Stimulated activated CD8-positive, alpha-beta memory T cell treated with anti-CD3 and anti-CD28 coated beads, Interleukin-15, amount 100 ng/mL, for 48 hours (primary cell): Measurements from ENCODE around the gene HEATR5A.

ENCODE experiments used
- DNase-seq, 2 donors: peaks; one replicate each; pipeline ENCODE4 v3.0.0-alpha.2; 2020; ENCODE audit warnings: low read depth in 2 of 2

Gene HEATR5A

DNA sequence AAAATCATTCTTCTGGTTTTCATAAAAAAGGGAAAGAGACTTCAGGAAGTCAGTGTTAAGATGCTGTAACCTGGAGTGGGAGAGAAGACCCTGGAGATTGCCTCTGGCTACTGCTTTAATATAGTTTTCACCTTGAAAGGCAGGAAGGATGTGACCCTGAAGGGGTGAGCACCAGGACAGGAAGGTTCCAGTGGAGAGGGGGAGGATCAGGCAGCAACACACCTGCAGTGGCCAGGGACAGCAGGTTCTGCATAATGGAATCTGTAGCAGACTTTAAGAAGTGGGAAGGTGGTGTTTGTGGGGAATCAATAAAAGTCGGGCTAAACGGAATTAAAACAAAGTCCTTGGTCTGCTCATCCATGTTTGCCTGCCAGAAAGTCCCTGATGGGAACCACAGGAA is 6.3 kb upstream of the HEATR5A start:
- DNase-seq: no peak

DNA sequence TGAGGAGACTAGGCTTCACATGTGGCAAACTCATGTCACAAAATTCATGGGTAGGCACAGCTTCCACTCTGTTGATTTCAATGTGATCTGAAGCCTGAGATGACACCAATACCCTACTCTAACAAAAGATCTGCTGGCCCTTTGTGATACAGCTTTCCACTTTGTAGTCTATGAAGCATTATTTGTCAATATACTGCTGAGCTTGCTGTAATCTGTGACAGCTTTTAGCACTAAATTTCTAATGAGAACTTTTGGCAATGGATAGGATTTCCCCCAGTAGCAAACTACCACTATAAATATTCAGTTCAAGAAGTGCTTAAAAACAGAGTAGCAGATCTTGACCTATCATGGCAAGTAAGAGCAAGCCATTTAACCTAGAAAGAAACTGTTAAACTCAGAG is 5.6 kb upstream of the HEATR5A start:
- DNase-seq: no peak

DNA sequence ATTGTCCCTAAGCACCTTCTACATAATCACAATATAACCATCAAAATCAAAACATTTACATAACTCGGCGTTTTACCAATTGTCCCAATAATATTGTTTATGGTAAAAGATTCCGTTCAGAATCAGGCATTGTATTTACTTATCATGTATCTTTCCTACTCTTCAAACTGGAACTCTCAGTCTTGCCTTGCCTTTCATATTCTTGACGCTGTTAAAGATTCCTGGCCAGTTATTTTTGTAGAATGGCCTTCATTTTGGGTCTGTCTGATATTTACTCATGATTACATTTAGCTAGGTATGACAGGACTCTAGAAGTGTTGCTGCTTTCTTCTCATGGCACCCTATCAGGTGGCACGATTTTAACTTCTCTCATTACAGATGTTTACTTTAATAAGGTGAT is 850 bp upstream of the HEATR5A start:
- no peak for DNase-seq

DNA sequence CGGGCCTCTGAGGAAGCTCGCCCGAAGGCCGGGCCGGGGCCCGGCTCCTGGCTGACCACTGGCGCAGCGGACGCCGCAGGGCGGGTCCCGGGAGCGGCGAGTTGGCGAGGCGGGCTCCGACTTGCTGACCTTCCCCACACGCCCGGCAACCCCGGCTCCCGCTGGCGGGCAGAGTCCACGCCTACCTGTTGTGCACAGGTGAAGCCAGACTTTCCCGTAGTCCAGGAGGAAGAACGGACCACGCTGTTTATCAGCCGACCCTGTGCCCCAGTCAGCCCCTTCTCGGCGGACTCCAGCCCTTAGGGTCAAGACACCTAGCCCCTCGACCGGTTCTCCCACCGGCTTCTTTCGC is 407 bp downstream of the HEATR5A start:
- DNase-seq: no peak

DNA sequence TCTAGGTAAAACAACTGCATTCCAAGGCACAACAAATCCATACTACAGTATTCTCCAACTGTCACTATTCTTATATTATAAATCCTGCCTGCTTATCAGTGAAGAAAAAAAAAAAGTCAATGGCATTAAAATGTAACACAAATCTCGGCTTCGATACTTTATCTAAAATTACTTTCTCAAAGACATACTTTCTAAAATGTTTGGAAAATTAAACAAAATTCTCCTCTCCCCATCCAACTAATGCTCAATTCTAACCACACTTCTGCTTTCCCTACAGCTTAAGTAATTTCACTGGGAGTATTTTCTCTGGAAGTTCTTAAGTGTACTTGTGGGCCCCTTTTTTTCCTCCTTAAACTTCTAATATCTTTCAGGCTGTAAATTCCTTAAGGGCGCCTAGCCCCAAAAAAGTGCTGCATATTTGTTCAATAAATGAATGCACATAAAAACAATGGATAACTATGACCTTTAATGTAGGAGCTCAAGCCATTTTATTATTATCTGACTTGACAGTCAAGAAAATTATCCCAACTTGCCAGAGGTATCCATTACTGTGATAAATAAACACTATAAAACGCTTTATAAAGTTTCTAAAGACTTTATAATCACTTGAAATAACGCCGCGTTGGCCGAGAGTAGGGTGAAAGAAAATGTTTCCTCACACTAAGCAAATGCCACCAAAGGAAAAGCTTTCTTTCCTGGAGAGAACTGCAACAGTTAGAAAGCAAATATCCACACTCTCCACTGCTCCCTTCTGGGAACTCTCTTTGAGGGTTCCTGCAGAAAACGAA is 977 bp downstream of the HEATR5A start:
- no peak for DNase-seq

DNA sequence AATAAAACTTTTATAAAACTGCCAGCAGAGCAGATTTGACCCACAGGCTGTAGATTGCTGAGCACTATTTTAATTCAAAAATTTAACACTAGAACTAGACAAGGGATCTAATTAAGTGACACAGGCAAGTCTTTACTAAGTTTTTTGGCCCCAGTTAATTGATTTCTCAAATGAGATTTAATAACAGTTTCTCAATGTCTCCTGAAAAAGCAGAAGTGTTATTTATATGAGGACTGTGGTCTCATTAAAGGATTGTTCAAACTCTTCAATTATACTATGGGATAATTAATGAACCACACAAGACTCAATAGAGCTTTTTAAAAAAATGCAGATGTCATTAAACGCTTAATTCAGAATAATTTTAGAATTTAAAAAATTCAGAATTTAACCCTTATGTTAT is 1.9 kb downstream of the HEATR5A start:
- no peak for DNase-seq

DNA sequence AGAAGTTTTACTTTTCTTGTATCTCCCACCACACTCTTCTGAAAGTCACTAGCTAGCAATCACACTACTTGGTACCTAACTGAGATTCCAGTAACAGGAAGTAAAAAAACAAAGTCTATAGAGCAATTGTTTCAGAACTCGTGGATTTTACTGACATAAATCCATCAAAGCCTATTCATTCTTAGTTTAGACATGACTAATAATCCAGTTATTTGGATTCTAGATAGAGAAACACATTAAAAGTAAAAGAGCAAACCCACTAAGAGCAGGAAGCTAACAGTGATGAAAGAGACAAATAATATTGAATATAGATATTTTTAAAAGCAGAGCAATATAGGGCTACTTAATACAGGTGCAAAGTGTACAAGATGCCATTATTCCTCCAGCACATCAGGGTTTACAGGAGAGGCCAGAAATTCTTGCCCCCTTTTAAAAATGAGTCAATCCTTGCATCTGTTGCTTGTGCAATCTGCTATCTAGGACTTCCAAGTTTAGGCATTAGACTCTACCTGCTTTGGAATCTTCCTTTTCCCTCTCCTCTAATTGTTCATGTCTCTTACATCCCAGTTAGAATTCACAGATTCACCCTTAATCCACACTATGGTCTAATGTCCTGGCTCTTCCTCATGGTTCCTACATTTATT is 6.0 kb downstream of the HEATR5A start:
- DNase-seq: no peak

DNA sequence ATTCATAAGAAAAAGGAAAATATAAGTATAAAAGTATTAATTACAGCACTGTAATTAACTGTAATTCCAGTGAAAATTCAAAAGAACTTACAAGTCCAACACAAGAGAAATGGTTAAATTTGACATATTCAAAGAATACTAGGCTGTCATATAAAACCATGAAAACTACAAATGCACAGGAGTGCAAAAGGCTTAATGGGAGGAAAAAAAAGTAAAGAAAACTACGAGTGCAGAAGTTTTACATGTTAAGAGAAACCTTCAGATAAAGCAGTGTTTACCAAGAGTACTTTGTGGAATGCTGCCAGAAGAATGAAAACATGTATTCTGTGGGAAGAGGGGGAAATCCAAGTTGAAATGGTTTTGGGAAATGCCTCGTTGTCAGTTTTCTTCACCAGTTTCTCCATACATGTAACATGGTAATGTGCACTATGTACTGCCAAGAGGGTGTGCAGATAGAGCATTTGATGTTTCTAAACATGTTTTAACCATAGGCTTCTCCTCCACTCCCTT is 9.1 kb downstream of the HEATR5A start:
- DNase-seq: no peak

DNA sequence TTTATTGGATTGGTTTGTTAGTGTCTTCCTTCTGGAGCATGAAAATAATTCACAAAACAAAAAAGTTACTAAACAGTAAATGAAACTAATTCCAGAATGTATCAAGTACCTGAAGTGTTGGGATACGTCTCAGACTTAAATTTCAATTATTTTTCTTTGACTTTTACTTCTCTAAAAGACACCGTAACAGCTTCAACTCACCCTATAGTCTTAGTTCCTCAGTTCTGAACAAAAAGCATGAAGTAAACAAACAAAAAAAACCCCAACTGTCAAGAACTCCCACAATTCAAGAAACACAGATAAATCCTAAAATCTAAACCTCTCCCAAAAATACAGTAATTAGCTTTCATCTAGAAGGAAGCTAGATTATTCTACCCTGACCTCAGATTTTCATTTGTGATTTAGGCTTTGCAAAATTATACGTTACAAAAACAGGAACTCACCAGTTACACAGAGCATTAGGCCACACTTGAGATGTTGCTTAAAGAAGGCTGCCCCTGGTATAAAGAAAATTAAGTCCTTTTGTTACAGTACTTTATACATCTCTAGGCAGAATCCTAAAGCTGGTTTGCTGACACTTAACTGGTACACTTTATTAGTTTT is 10.2 kb downstream of the HEATR5A start:
- DNase-seq: no peak

DNA sequence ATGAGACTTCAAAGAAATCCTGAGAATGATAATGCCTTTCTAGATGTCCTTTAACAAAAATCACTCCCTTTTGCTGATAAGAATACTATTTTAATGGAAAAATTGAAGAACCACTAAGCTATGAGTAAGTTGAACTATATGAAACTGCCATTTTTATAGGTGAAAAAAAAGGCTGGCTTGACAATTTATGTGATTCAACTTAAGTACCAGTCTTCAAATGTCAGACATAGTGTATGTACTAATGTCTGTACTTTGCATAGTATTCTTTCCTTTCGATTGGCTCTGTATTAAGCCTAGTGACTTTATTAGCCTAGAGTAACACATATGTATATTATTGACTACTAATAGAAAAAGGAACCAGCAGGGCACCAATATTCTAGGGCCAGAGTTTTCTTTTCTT is 11.9 kb downstream of the HEATR5A start:
- DNase-seq: no peak

DNA sequence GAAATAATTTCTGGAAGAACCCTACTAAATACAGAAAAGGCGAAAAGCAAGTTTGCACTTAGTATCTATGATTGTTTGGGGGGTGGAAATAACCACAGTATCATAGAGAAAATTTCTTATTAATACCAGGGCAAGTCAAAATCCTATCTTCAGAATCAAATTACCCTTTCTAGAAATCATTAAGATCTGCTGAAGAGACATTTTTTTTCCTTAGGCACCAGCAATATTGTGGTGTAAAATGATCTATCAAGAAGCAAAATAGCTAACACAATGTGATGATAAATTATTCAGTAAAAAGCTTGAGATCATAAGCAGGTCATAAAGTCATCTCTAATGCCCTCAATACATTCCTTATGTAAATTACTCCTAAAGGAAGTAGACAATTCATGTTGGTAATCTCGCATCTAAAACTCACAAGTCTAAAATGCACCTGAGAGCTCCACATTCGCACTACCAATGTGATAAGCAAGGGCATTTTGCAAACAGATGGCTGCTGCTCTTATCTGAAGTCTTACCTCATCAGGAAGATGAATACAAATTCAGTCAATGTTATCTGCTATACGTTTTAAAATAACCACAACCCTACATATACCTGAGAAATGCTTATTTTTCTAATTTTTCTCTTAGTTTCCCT is 14.6 kb downstream of the HEATR5A start:
- no peak for DNase-seq

DNA sequence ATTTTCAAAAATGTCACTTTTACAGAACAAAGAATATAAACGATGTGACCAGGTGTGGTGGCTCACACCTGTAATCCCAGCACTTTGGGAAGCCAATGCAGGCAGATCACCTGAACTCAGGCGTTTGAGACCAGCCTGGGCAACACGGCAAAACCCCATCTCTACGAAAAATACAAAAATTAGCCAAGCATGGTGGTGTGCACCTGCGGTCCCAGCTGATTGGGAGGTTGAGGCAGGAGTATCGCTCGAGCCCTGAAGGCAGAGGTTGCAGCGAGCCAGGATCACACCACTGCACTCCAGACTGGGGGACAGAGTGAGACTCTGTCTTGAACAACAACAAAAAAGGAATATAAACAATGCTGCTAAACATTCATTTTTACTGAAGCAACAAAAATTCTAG is 15.2 kb downstream of the HEATR5A start:
- DNase-seq: no peak

DNA sequence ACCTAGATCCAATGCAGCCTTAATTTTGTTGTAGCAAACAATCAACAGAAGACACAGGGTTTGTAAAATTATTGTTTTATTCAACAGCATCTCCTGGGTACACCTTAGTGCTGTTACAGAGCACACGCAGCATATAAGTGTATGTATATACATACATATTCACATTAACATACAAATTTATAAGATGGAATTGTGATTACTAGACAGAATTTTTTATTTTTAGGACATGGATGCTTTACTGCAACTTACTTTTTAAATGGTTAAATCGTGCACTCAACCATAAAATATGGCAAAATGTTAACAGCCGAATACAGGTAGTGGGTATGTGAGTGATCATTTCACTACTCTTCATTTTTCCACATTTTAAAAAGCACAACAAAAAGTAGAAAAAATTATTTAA is 16.6 kb downstream of the HEATR5A start:
- DNase-seq: no peak

DNA sequence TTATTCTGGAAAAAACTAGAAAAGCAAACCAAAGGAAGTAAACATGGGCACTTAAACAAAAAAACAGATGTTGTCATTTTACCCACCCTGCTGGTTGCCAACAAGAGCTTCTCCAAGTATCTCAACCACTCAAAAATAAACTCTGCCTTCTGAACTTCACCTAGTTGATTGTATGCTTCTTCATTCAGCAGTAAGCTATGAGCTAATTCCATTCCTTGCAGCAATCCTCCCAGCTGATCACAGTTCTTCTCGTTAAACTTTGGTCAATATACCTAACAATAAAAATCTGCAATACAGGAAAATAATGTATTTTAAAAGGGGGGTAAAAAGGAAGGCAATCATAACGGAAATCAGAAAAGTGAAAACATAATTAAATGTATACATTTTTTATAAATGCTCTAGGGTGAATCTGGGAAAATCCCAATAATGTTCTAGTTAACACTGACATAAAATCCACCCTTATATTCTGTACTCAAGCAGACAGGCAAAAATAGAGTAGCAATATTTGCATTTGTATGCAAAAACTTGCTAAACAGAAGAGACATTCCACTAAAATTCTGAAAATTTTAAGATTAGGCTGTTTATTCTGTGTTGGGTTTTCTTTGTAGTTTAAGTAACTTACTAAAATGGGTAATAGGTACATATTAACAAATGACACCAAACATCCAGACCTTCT is 17.4 kb downstream of the HEATR5A start:
- DNase-seq: no peak

DNA sequence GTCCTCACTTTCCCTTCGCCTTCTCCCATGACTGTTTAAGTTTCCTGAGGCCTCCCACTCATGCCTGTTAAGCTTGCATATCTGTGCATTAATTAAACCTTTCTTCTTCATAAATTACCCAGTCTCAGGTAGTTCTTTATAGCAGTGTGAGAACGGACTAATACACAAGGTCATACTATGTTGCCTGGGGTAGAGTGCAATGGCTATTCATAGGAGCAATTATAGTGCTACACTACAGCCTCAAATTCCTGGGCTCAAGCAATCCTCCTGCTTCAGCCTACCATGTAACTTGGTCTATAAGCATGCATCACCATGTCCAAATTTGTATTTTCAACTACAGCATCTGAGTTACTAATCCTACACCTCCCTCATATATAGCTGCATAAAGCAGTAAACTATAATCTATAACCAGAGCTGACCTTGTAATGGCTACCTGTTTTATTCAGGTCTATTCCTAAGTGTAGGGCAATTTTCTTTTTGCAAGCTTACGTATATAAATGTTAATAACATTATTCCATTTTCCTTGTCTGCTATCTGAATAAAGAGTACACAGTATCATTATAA is 18.9 kb downstream of the HEATR5A start:
- DNase-seq: no peak

DNA sequence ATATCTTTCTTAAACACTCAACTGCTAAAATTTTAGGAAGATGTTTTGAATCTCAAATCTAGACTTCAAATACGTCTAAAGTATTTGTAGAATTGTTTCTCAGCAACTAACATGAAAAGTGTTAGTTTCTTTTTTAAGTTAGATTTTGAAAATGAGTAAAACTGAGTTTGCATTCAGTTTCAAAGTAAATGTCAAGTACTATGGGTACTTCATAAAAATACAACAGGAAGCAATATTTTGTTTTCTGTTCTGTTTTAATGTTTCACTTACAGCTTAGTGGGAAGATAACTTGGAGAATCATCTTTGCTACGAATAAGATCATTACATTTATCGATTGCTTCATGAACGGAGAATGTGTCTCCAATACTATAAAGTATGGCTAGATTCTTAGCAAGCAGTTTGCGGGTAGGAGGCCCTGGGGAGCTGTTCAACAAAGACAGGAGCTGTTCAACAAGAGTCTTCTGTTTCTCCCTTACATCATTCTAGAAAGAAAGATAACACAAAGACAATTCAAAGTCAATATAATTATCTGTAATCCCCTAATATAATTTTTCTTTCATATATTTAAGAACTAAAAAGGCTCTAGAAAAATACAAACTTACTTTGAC is 20.2 kb downstream of the HEATR5A start:
- DNase-seq: no peak

DNA sequence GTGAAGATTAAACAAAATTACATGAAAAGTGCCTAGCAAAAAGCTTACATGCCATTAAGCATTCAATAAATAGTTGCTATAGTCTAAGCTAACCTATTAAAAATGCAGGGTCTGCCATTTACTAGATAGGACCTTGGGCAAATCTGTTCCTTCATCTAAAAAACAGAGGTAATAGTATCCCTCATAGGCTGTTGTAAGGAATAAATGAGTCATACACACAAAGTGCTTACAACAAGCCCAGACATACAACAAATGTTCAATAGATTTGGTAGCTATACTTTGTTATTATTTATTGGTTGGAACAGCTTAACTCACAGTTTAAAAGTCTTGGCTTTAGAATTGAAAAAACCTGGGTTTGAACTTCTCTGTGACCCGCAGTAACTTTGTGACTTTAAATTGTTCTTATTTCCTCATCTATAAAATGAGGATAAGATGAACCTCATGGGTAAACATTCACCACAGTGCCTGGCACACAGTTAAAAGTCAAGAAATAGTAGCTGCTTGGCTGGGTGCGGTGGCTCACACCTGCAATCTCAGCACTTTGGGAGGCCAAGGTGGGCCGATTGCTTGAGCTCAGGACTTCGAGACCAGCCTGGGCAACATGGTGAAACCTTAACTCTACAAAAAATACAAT is 24.7 kb downstream of the HEATR5A start:
- DNase-seq: no peak

DNA sequence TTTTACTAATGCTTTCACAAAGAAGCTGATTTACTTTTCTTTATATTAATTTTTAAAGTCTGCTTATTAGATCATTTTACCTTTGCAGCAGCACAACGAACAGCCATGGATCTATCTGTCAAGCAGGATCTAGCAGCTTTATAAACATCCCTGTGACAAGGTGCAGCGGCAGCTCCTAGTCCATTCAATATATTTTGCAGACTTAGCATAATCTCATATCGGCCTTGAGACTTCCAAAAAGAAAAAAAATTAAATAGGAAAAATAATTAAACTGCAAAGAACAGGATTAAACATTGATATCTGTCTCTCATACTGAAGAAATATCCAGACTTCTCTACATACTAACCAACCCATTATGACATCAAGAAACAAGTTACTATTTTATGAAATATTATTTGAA is 25.2 kb downstream of the HEATR5A start:
- no peak for DNase-seq

DNA sequence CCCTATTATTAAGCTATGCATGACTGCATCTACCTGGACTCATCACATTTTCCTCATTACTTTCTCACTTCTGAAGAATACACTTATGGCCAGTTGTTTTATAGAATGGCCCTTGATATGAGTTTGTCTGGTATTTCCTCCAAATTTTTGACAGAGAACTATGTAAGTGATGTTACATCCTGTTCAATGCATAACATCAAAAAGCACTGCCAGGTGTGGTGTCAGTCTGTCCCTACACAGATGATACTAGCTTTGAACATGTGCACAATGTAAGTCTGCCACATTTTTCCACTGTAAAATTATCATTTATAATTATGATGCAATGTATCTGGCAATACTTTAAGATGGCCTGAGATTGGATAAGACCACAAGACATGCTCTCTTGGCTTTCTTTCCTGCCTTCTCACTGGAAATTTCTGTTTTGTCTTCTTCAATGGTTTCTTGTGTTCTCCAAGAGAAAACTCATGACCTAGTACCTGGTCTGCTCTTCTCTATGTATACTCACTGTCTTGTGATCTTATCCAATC is 28.3 kb downstream of the HEATR5A start:
- no peak for DNase-seq

DNA sequence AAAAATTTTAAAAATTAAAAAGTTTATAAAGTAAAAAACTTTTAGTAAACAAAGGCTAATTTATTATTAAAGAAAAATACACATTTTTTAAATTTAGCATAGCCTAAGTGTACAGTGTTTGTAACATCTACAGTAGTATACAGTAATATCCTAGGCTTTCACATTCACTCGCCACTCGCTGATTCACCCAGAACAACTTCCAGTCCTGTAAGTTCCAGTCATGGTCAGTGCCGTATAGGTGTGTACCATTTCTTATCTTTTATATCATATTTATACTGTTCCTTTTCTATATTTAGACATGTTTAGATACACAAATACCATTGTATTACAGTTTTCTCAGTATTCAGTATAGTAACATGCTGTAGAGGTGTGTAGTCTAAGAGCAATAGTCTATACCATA is 28.9 kb downstream of the HEATR5A start:
- DNase-seq: no peak

DNA sequence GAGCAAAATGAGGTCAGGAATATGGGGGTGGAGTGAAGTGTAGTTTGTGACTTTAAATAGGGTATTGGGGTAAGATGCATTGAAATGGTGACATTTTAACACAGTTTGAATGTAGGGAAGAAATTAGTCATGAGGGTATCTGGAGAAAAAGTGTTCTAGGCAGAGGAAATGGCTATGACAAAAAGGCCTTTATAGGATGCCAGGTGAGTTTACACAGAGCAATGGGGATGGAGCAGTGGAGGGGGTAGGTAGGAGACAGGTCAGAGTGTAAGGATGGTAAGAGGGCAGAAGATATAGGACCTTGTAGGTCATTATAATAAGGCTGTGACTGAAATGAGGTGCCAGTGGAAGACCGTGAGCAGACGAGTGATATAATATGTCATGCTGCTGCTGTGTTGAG is 30.4 kb downstream of the HEATR5A start:
- no peak for DNase-seq
